ENCODE results near the gene PSMB10.

DNA sequence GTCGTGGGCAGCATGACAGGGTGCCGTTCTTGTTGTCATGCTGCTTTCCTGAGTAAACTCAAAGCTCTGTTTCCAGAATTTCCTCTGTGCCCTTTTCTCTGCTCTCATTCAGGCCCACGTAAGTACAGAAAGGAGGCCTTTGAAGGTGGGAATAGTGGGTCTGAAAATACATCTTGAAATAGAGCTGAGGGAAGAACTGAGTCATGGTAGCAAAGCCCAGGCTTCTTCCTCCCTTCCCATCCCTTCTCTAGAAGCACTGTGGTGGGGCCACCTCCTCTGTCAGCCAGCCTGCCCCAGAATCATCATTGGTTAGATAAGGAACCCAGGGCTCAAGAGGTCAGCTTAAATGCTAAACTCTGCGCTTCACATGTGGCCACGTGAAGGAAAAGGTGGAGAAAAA, 14.4 kb downstream of the PSMB10 start:
- TF ChIP-seq CTCF (conservative IDR thresholded peaks at IDR 0.05; ENCODE audit: low read depth, low read length) (no peak), MXI1 (IDR thresholded peaks at IDR 0.05; ENCODE audit: borderline replicate concordance, low read depth, low read length) (no peak), MAFK (IDR thresholded peaks at IDR 0.05; ENCODE audit: low read depth, low read length) (no peak)

All from IMR-90 (cell line).